NCI-H1417 treated with DMSO at 0.1 percent for 48 hours (cell line): Measurements from ENCODE around the gene DIO1.
A peak's percentile ranks its signal among the peaks of the same experiment; 100 is the strongest.

Experiments used
- DNase-seq: peaks from one replicate; lab custom pipeline; 2025; lab: John Stamatoyannopoulos, UW

Gene DIO1

DNA sequence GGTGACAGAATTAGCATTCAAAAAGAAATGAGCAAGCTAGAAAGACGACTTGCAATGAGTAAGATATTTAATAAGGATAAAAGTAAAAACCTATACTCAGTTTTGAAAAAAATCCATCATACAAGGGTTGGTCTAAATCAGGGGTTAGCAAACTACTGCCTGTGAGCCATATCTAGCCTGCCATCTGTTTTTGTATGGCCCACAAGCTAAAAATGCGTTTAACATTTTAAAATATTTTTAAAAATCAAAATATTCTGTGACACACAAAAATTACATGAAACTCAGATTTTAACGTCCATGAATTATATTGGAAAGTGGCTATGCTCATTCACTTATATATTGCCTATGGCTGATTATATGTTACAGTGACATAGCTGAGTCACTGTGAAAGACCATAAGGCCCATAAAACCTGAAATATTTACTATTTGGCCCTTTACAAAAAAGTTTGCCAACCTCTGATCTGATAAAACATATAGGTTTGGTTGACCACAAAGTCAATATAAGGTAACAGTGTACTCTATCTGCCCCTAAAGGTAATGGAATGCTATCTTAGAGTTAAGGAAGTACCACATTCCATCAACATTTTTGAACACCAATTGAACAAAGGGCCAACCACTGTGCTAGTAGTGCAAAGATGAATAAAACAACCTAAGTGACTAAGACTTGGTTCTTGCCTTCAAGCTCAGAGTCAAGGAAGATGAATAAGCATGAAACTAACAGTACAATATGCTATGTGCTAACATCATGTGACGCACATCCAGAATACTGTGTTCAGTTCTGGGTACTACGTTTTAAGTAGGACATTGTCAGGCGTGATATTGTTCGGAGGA, 48.4 kb downstream of the DIO1 start:
- no peak for DNase-seq

DNA sequence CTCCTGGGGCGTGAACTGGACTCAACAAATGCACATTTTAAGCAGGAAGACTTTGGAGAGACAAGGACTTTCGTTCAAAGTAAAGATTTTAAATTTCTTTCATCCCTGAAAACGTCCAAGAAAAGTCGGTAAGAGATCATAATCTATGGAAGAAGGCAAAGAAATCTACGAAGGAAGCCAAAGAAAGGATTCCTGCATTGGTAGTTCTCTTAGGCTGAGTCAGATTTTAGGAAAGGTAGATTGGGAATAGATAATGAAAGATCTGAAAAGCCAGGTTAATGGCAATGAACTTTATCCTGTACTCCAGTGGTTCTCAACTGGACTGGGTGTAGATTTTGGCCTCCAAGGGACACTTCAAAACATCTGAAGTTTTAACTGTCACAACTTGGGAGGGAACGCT, 49.1 kb downstream of the DIO1 start:
- no peak for DNase-seq

DNA sequence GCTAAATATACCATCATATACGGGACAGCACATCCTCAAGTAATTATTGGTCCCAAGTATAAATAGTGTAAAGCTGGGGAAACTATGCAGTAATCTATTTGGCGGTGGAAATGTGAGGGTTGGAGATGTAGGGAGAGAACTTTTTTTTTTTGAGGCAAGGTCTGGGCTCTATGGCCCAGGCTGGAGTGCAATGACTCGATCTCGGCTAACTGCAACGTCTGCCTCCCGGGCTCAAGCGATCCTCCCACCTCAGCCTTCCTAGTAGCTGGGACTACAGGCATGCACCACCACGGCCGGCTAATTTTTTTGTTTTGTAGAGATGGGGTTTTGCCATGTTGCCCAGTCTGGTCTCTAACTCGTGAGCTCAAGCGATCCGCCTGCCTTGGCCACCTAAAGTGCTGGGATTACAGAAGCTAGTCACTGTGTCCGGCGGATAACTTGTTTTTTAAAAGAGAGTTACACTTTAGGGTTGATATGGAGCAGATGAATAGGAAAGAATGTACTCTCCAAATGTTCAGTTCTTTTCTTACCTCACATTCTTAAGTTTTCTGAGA, 49.6 kb downstream of the DIO1 start:
- no peak for DNase-seq

DNA sequence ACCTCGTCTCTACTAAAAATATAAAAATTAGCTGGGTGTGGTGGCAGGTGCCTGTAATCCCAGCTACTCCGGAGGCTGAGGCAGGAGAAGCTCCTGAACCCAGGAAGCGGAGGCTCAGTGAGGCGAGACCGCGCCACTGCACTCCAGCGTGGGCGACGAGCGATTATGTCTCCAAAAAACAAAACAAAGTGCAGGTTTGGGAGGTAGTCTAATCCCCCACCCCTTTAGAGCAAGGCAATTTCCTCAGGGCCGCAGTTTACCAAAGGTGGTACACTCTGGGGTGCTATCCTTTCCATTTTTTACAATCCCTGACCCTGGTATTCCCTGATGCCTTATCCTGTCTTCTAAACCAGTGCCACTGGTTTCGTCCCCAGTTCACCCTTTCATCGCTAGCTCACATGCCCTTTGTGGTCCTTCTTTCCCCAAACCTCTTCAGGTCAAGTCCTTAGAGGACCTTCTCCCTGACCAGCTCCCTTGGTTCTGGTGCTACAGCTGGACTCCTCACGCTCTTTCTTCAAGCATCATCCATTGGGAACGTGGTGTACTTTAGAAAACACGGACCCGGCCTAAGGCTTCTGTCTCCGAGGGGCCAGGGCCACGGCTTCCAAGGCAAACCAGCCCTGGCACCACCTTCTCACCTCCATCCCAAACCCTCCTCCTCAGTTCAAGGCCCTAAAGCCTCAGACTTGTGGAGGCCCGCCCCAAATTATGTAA, 50.6 kb downstream of the DIO1 start:
- DNase-seq, result no peak

DNA sequence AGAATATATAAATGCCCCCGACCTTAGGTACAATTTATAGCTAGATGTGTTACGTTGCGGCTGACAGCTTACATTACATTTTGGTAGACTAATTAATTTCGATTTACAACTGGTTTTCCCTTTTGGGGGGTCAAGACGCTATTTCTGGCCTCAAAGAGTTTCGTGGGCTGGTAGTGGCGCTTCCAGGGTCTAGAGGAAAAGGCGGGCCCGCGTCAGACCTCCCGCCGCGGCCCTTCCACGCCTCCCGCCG, 51.1 kb downstream of the DIO1 start:
- no peak for DNase-seq

DNA sequence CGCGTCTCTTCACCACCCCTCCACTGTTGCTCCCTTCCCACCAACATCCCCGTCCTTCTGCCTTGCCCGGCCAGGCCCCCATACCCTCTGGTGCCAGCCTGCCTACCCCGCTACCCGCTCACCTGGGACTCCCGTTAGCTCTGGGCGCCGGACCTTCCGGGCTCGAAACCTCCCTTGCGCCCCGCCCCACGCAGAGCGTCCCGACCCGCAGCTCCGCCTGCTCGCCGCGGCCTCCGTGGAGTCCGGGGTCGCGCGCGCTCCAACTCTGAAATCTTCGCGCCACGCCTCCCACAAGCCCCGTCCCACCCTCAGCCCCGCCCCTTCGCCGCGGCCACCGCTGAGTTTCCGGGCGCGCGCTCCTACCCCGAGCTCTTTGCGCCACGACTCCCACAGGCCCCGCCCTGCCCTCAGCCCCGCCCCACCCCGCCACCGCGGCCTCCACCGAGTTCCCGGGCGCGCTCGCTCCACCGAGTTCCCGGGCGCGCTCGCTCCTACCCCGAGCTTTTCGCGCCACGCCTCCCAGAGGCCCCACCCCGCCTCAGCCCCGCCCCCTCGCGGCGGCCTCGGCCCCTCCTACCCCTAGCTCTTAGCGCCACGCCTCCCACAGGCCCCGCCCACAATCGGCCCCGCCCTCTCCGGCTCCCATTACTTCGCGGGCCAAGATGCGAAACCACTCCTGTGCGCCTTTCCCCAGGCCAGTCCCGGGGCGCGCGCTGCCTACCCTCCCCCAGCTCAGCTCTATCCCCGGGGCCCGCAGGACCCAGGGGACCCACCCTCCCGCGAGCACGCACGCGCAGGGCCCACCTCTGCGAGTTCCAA, 51.7 kb downstream of the DIO1 start, which contains the start of gene IFT25:
Gene IFT25 (minus strand): TSS at position 267 of the 819 bp plus-strand sequence. CDS start 5,617 bp downstream, outside the sequence.
- DNase-seq, result peak; percentile 80

DNA sequence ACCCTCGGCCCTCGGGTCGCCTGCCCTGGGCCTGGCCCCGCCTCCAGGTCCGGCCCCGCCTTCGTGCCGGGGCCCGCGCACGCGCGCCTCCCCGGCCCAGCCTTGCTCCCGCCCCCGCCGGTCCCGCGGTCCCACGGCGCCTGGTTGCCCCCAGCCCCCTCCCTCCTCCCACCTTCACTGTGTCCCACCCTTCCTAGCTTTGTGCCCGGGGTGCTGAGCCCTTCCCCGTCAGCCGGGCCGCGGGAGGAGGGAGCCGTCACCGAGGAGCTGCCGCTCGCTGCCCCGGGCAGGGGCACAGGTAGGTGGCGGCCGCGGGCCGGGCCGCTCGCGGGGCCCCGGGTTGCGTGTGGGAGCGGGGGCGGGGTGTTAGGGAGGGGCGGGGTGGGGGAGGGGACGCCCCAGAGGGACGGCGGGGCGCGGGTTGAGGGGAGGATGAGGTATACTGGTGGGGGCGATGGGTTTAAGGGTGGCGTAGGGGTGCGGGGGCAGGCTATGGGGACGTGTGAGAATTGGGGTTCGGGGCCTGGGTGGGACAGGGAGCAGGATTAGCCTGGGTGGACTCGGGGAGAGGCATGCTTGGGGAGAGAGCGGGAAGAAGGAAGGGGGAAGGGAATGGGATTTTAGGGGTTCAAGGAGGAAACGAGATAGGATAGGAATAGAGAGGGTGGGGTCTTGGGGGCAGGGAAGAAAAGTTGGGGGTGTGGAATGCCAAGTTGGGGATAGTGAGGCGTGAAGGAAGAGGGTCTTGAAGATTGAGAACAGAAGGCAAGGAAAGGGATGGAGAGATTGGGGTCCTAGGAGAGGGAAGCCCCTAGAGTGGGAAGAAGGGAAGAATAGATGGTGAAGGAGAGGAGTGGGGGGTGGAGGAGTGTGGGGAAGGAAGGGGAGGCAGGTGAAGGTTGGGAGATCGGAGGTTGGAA, 52.5 kb downstream of the DIO1 start, which contains the start of gene LRRC42:
Gene LRRC42 (plus strand): TSS at position 99 of the 920 bp plus-strand sequence. CDS start 5,650 bp downstream, outside the sequence.
- no peak for DNase-seq

DNA sequence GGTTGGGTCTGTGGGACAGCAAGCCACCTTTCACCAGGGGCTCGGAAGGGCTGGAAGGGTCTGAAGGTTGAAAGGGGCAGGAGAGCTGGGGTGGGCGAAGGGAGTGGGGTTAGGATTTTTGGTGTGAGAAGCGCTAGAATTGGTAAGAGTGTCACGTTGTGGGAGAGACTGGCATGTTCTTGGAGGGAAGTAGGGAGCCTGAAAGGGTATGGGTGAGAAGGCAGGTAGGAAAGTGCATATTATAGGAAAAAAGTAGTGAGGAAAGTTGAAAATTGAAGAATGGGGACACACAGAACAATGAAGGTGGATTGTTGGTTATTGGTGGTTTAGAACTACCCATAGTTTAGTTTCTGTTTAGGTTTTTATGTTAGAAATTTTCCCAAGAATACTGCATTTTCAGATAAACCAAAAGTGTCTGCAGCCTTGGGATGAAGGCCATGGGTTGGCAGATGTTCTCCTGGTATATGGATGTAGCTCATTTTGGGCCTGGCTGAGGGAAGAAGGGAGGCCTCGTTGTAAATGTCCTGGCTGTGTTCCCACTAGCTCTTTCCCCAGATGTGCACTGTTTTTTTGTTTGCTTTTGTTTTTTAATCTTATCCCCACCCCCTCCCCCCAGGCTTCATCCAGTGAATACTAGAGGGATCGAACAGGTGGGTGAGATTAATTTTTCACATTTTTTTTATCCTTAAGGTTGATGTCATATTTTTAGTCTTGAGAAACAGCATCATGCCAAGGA, 53.4 kb downstream of the DIO1 start:
- no peak for DNase-seq

DNA sequence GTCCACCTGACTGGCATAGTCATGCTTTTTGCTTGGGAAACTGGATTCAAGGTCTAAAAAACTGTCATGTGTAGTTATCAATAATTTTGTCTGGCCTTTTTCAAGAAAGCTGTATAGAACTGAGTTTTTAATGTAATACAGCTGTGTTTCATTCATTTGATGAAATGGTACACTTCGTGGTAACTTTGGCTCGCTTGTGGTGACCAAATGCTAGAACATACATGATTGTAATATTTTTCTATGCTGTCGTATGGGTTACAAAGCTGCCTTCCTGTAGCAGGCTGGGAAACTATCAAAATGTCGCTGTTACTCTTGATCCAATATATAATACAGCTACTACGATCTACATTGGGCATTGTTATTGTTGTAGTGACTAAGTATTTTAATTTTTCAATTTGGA, 54.3 kb downstream of the DIO1 start:
- DNase-seq, result no peak

DNA sequence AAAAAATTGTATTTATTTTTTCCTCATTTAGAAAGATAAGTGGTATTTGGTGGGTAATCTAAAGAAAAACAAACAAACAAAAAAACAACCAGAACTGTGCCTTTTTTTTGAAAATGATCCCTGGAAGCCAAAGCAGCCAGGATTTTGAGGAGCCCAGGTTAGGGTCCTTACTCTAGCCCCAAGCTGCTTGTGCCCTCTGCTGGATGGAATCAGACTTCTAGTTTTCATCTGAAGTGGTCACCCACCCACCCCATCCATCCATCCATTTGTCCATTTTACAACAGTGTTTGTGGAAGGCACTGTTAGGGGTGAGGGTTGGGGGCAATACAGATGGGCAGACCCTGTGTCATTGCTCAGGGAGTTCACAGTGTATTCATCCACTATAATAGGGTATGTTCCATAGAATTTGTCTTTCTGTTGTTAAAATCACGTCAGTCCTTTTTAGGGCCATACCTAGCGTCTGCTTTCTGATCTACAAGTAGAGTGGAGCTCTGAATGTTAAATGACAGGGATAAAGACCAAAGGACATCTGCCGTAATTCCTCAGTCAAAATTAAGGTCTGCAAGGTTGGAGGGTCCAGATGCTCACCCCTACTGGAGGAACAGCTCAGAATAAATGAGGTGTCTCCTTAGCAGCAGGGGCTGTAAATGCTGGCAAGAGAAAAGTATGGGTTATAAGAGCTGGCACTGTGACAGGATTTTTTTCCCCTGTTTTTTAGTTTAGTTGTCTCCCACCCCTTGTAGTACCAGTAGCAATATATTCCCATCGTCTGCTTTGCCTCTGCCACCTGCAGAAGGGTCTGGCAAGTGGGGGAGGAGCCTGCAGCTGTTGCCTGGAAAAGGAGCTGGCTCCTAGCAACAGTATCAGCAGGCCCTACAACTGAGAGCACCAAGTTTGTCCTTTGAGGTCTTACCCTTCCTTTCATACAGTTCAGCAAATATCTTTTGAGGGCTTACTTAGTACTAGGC, 55.3 kb downstream of the DIO1 start:
- peak; percentile 58 for DNase-seq

DNA sequence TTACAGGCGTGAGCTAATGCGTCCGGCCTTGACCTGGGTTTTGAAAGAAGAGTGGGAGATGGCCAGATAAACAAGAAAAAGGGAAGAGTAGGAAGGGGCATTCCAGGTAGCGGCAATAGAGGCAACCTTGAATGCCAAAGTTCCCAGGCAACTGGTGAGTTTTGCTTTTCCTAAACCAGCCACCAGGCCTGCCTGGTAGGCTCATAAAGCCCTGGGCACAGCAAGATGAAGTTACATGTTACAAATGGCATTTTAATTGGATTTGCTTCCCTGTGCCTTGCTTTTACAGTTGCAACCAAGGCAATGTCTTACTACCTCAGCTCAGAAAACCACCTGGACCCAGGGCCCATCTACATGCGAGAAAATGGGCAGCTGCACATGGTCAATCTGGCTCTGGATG, 57.7 kb downstream of the DIO1 start:
- DNase-seq, result no peak

DNA sequence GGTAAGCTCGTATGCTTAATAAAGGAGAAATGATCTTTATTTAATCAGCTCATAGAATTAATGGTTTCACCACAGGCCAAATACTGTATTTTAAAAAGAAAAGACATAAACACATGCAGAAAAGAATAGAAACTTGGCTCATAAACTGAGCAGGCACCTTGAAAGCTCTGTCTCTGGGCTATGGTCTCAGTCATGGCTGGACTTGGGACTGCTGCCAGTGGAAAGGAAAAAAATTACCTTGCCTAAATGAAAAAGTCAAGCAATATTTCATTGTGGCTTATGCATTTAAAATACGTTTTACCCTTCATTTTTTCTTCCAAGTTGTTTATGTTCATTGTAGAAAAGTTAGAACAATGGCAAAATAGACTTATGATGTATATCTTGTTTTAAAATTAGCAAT, 60.1 kb downstream of the DIO1 start:
- DNase-seq, result no peak

DNA sequence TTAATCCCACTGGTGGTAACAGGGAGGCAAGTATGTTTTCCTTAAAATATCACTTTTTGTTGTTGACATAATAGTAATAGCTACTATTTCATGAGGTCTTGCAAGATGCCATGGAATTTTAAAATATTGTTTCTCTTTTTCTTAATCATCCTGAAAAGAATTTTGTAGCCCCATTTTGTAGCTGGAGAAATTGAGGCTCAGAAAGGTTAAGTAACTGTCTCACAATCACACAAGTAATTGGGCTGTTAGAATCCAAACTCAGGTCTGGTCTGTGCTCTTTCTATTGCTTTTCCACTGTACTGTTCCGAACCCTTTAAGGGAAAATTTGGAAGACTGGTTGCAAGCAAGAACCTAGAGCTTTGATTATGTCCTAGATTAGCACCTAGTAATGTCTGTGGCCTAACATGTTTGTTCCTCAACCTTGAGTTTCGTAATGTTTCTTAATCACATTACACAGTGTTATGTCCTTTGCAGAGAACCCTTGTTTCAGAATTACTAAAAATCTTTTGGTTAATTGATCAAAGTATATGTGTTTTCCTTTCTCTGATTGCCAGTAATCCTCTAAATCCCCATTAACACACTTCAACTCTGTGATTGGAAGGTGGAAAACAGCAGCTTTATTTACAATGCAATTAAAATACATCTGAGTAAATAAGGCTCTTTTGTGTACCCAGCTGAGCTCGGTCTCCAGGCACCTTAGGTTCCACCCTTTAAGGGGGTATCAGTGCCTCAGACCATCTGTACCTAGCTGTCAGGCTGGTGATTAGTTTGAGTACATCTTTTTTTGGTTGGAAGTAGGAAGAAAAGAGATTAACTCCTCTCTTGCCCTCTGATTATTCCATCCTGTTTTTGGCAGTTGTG, 62.6 kb downstream of the DIO1 start:
- DNase-seq, result peak; percentile 93

DNA sequence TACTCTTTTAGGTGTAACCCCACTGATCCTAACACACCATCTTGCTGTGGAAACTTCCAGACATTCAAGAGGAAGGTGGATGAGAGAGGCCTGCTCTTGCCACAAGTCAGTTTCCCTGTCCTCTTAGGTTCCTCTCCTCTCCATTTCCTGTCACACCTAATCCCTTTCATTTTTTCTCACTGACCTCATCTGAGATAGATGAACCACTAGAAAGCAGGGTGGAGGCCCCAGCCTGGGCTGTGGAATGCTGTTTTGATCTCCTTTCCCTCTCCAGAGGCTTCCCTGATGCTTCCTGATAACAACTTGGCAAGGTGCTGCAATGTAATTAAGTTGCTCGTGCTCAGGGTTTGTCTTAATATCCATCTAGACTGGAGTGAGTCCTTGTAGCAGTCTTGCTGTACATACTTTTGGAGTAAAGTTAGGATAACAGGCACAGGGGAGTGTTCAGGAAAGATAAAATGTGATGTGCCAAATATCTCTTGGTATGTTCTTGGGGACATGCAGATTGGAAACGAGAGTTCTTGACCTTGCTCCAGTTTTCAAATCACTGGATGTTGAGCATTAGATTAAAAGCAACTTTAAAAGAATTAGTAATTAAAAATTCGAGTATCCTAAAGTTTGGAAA, 63.3 kb downstream of the DIO1 start:
- DNase-seq, result peak; percentile 24

DNA sequence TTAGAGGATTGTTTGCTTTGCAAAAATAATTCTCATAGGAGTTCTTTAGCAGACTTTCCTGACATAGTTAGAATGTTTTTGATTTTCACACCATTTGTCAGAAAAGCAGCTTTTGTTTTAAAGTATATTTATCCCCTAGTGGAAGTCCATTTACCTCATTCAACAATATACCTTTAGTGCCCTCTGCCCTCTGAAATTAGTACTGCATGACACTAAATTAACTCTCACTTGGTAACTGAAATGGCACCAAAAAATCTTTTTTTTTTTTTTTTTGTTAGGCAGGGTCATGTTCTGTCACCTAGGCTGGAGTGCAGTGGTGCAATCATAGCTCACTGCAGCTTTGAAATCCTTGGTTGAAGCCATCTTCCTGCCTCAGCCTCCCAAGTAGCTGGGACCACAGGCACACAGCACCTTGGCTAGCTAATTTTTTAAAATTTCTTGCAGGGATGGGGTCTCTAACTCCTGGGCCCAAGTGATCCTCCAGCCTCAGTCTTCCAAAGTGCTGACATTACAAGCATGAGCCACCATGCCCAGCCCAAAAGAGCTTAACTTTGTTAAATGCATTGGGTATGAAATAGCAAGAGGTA, 65.8 kb downstream of the DIO1 start:
- no peak for DNase-seq
